Measurements from ENCODE around the gene PTDSS2.

Gene PTDSS2

GRCh38 chr11:520428-521176, 70.5 kb downstream of the PTDSS2 start:
- no peak overlapping the region for H3K4me3 Mint-ChIP-seq
- H3K4me1 Mint-ChIP-seq (ENCODE audit: low read depth): peaks cover 4% of the 10 kb centered on the region
- peak overlapping the region; percentile 36 for H3K27ac Mint-ChIP-seq
- H3K9me3 Mint-ChIP-seq: no peaks in the 10 kb centered on the region
- peaks cover 8% of the 10 kb centered on the region for H3K36me3 Mint-ChIP-seq (ENCODE audit: low read depth)
- no peaks in the 10 kb centered on the region for H3K27me3 Mint-ChIP-seq

- Mint-ChIP-seq H3K4me1 (ENCODE audit: low read depth) (peaks cover 4% of the 10 kb centered on the region), H3K9me3 (no peaks in the 10 kb centered on the region), H3K27me3 (no peaks in the 10 kb centered on the region), H3K27ac (no peak overlapping the region), H3K4me3 (no peak overlapping the region), H3K36me3 (ENCODE audit: low read depth) (peaks cover 4% of the 10 kb centered on the region)
These were observed 71.2 kb downstream of the PTDSS2 start for GRCh38 chr11:521177-521688.

- H3K27ac Mint-ChIP-seq: no peak overlapping the region
- H3K9me3 Mint-ChIP-seq: no peaks in the 10 kb centered on the region
- H3K36me3 Mint-ChIP-seq (ENCODE audit: low read depth): no peaks in the 10 kb centered on the region
- no peaks in the 10 kb centered on the region for H3K4me1 Mint-ChIP-seq (ENCODE audit: low read depth)
- no peak overlapping the region for H3K4me3 Mint-ChIP-seq
- H3K27me3 Mint-ChIP-seq: no peaks in the 10 kb centered on the region
These were observed 76.1 kb downstream of the PTDSS2 start for GRCh38 chr11:526192-526591.

GRCh38 chr11:528166-528814, 78.2 kb downstream of the PTDSS2 start:
- Mint-ChIP-seq H3K27me3 (no peaks in the 10 kb centered on the region), H3K4me3 (no peak overlapping the region), H3K36me3 (ENCODE audit: low read depth) (peaks cover 8% of the 10 kb centered on the region), H3K9me3 (no peaks in the 10 kb centered on the region), H3K27ac (no peak overlapping the region), H3K4me1 (ENCODE audit: low read depth) (no peaks in the 10 kb centered on the region)

- no peaks in the 10 kb centered on the region for H3K27me3 Mint-ChIP-seq
- no peaks in the 10 kb centered on the region for H3K4me1 Mint-ChIP-seq (ENCODE audit: low read depth)
- H3K36me3 Mint-ChIP-seq (ENCODE audit: low read depth): peaks cover 8% of the 10 kb centered on the region
- no peak overlapping the region for H3K4me3 Mint-ChIP-seq
- H3K27ac Mint-ChIP-seq: no peak overlapping the region
- no peaks in the 10 kb centered on the region for H3K9me3 Mint-ChIP-seq
These were observed 79.0 kb downstream of the PTDSS2 start for GRCh38 chr11:528815-529727.

- H3K4me1 Mint-ChIP-seq (ENCODE audit: low read depth): no peaks in the 10 kb centered on the region
- no peak overlapping the region for H3K27ac Mint-ChIP-seq
- no peaks in the 10 kb centered on the region for H3K27me3 Mint-ChIP-seq
- peaks cover 8% of the 10 kb centered on the region for H3K36me3 Mint-ChIP-seq (ENCODE audit: low read depth)
- no peaks in the 10 kb centered on the region for H3K9me3 Mint-ChIP-seq
- no peak overlapping the region for H3K4me3 Mint-ChIP-seq
These were observed 79.8 kb downstream of the PTDSS2 start for GRCh38 chr11:529728-530411.

- Mint-ChIP-seq H3K4me3 (no peak overlapping the region), H3K27ac (no peak overlapping the region), H3K4me1 (ENCODE audit: low read depth) (peaks cover 2% of the 10 kb centered on the region), H3K9me3 (no peaks in the 10 kb centered on the region), H3K36me3 (ENCODE audit: low read depth) (peaks cover 8% of the 10 kb centered on the region), H3K27me3 (no peaks in the 10 kb centered on the region)
These were observed 81.1 kb downstream of the PTDSS2 start for GRCh38 chr11:530960-531831.

- H3K27ac Mint-ChIP-seq: no peak overlapping the region
- no peaks in the 10 kb centered on the region for H3K9me3 Mint-ChIP-seq
- peaks cover 5% of the 10 kb centered on the region for H3K4me1 Mint-ChIP-seq (ENCODE audit: low read depth)
- peaks cover 8% of the 10 kb centered on the region for H3K36me3 Mint-ChIP-seq (ENCODE audit: low read depth)
- H3K27me3 Mint-ChIP-seq: no peaks in the 10 kb centered on the region
- H3K4me3 Mint-ChIP-seq: no peak overlapping the region
These were observed 81.9 kb downstream of the PTDSS2 start for GRCh38 chr11:531919-532526.

- H3K27ac Mint-ChIP-seq: no peak overlapping the region
- no peak overlapping the region for H3K4me3 Mint-ChIP-seq
- no peaks in the 10 kb centered on the region for H3K27me3 Mint-ChIP-seq
- peaks cover 5% of the 10 kb centered on the region for H3K4me1 Mint-ChIP-seq (ENCODE audit: low read depth)
- peaks cover 8% of the 10 kb centered on the region for H3K36me3 Mint-ChIP-seq (ENCODE audit: low read depth)
- H3K9me3 Mint-ChIP-seq: no peaks in the 10 kb centered on the region
These were observed 82.5 kb downstream of the PTDSS2 start for GRCh38 chr11:532527-532985.

GRCh38 chr11:532986-533585, 83.0 kb downstream of the PTDSS2 start:
- no peak overlapping the region for H3K27ac Mint-ChIP-seq
- H3K9me3 Mint-ChIP-seq: no peaks in the 10 kb centered on the region
- H3K36me3 Mint-ChIP-seq (ENCODE audit: low read depth): peaks cover 8% of the 10 kb centered on the region
- no peak overlapping the region for H3K4me3 Mint-ChIP-seq
- peaks cover 10% of the 10 kb centered on the region for H3K4me1 Mint-ChIP-seq (ENCODE audit: low read depth)
- H3K27me3 Mint-ChIP-seq: no peaks in the 10 kb centered on the region

- Mint-ChIP-seq H3K27ac (no peak overlapping the region), H3K27me3 (no peaks in the 10 kb centered on the region), H3K4me1 (ENCODE audit: low read depth) (peaks cover 11% of the 10 kb centered on the region), H3K36me3 (ENCODE audit: low read depth) (peaks cover 8% of the 10 kb centered on the region), H3K9me3 (no peaks in the 10 kb centered on the region), H3K4me3 (peak overlapping the region; percentile 76)
These were observed 83.7 kb downstream of the PTDSS2 start for GRCh38 chr11:533586-534395.

GRCh38 chr11:534396-535209, 84.5 kb downstream of the PTDSS2 start:
- H3K27me3 Mint-ChIP-seq: no peaks in the 10 kb centered on the region
- H3K9me3 Mint-ChIP-seq: no peaks in the 10 kb centered on the region
- peaks cover 8% of the 10 kb centered on the region for H3K36me3 Mint-ChIP-seq (ENCODE audit: low read depth)
- no peak overlapping the region for H3K27ac Mint-ChIP-seq
- peaks cover 11% of the 10 kb centered on the region for H3K4me1 Mint-ChIP-seq (ENCODE audit: low read depth)
- peak overlapping the region; percentile 76 for H3K4me3 Mint-ChIP-seq

Measured in stimulated activated naive CD8-positive, alpha-beta T cell treated with anti-CD3 and anti-CD28 coated beads, Interleukin-15, Interleukin-2, amounts not matched to agents 100 ng/mL and 50 ng/mL, for 24 hours (primary cell).